Measurements from ENCODE around the gene CAMSAP2.
A peak's percentile ranks its signal among the peaks of the same experiment; 100 is the strongest.

Gene CAMSAP2

GRCh38 chr1:200887036-200887435 is 148.3 kb downstream of the CAMSAP2 start:
- DNase-seq: no peak

GRCh38 chr1:200887772-200888348 is 149.2 kb downstream of the CAMSAP2 start:
- DNase-seq: no peak

- peak; percentile 66 for DNase-seq
Observed at GRCh38 chr1:200888349-200888838, 149.7 kb downstream of the CAMSAP2 start.

GRCh38 chr1:200889571-200889970 is 150.9 kb downstream of the CAMSAP2 start:
- DNase-seq: no peak

GRCh38 chr1:200890027-200890426 is 151.3 kb downstream of the CAMSAP2 start:
- DNase-seq: no peak

GRCh38 chr1:200890818-200891773 is 152.4 kb downstream of the CAMSAP2 start:
- no peak for DNase-seq

- DNase-seq: no peak
Observed at GRCh38 chr1:200891774-200892157, 153.1 kb downstream of the CAMSAP2 start.

GRCh38 chr1:200892546-200892945 is 153.9 kb downstream of the CAMSAP2 start:
- DNase-seq: no peak

GRCh38 chr1:200892958-200893357 is 154.3 kb downstream of the CAMSAP2 start:
- no peak for DNase-seq

GRCh38 chr1:200893411-200893901 is 154.8 kb downstream of the CAMSAP2 start:
- DNase-seq: no peak

- no peak for DNase-seq
Observed at GRCh38 chr1:200894712-200895442, 156.2 kb downstream of the CAMSAP2 start, which contains the start of gene INAVA. Gene INAVA (plus strand): TSS chr1:200894900. CDS start chr1:200898401, 3,501 bp downstream.

- no peak for DNase-seq
Observed at GRCh38 chr1:200895443-200895789, 156.7 kb downstream of the CAMSAP2 start.

- no peak for DNase-seq
Observed at GRCh38 chr1:200895801-200896530, 157.3 kb downstream of the CAMSAP2 start.

GRCh38 chr1:200896531-200897196 is 158.0 kb downstream of the CAMSAP2 start:
- DNase-seq: no peak

- no peak for DNase-seq
Observed at GRCh38 chr1:200897259-200897658, 158.6 kb downstream of the CAMSAP2 start.

GRCh38 chr1:200899015-200899386 is 160.3 kb downstream of the CAMSAP2 start:
- DNase-seq: no peak

GRCh38 chr1:200899451-200899915 is 160.8 kb downstream of the CAMSAP2 start:
- no peak for DNase-seq

- no peak for DNase-seq
Observed at GRCh38 chr1:200899954-200900867, 161.5 kb downstream of the CAMSAP2 start.

GRCh38 chr1:200900877-200901276 is 162.2 kb downstream of the CAMSAP2 start:
- no peak for DNase-seq

- no peak for DNase-seq
Observed at GRCh38 chr1:200901350-200901749, 162.7 kb downstream of the CAMSAP2 start.
